Gastrocnemius medialis (tissue), 4 donors: ENCODE data around the gene PLBD2.

Experiments used
- POLR2A ChIP-seq, 2 donors: fragments of 450-650 bp; IDR thresholded peaks; one replicate each; pipeline ENCODE4 v1.6.1; 2017; ENCODE audit warnings: antibody characterized with exemption in 2 of 2, mild to moderate bottlenecking in 2 of 2, moderate library complexity in 2 of 2
- TF ChIP-seq, protein P1 (sequence below), 5 experiments: fragments of 450-650 bp in 3 of 5; fragments of 200-600 bp in 2 of 5; sonication (generic) in 2 of 5; IDR thresholded peaks in 4 of 5; conservative IDR thresholded peaks in 1 of 5; 1 replicate in 4 of 5; 2 replicates in 1 of 5; pipeline ENCODE4 v1.5.1; 2016 to 2019; ENCODE audit warnings: antibody characterized with exemption in 5 of 5, mild to moderate bottlenecking in 3 of 5, moderate library complexity in 3 of 5

DNA sequence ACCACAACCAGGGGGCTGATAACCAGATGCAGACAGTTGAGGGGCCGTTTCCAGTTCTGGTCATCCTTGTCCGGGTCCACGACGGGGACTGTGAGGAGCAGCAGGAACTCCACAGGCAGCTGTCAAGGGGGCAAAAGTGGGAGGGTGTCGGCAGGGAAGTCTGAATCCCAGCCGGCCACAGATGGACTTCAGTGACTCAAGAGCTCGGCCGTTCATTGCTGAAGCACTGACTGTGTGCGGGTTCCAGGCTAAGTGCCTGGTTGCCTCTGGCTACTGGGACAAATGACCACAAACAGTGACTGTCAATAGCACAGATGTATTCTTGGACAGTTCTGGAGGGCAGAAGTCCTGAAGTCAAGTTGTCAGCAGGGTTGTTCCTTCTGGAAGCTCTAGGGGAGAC lies 43.0 kb upstream of the PLBD2 start:
- TF ChIP-seq, protein P1, sequence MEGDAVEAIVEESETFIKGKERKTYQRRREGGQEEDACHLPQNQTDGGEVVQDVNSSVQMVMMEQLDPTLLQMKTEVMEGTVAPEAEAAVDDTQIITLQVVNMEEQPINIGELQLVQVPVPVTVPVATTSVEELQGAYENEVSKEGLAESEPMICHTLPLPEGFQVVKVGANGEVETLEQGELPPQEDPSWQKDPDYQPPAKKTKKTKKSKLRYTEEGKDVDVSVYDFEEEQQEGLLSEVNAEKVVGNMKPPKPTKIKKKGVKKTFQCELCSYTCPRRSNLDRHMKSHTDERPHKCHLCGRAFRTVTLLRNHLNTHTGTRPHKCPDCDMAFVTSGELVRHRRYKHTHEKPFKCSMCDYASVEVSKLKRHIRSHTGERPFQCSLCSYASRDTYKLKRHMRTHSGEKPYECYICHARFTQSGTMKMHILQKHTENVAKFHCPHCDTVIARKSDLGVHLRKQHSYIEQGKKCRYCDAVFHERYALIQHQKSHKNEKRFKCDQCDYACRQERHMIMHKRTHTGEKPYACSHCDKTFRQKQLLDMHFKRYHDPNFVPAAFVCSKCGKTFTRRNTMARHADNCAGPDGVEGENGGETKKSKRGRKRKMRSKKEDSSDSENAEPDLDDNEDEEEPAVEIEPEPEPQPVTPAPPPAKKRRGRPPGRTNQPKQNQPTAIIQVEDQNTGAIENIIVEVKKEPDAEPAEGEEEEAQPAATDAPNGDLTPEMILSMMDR (IDR thresholded peaks at IDR 0.05 in 4 of 5, conservative IDR thresholded peaks at IDR 0.05 in 1 of 5) = no peak
- no peak for TF ChIP-seq POLR2A (IDR thresholded peaks at IDR 0.05)
